Stomach (tissue), 9 donors: ENCODE data around the gene H2AZ1. TPM values are rescaled to one million over a fixed set of nuclear protein-coding genes. Genes with fewer than 3 reads are reported as not detected.

Source experiments
- DNase-seq, 2 donors: peaks; one replicate each; pipeline versions ENCODE4 v3.0.0 to v3.0.0-alpha.2; 2013 to 2019
- H3K27ac ChIP-seq, 5 donors: fragments of 200-600 bp in 4 of 5; sonication (generic) in 4 of 5; one replicate each; pipeline ENCODE4 v1.5.1; 2013 to 2019; ENCODE audit warnings: mild to moderate bottlenecking in 1 of 5, moderate library complexity in 1 of 5
- H3K27me3 ChIP-seq, 3 donors: fragments of 200-600 bp; sonication (generic); one replicate each; pipeline ENCODE4 v1.5.1; 2017 to 2019; ENCODE audit warnings: mixed run types in 1 of 3
- H3K36me3 ChIP-seq, 4 donors: fragments of 200-600 bp; sonication (generic); 1 replicate in 3 of 4; 2 replicates in 1 of 4; pipeline ENCODE4 v1.5.1; 2016 to 2019
- H3K4me1 ChIP-seq, 4 donors: fragments of 200-600 bp; sonication (generic); one replicate each; pipeline ENCODE4 v1.5.1; 2016 to 2019
- H3K4me3 ChIP-seq, 4 donors: fragments of 200-600 bp; sonication (generic) in 3 of 4; one replicate each; pipeline ENCODE4 v1.5.1; 2016 to 2019; ENCODE audit warnings: mild to moderate bottlenecking in 1 of 4
- H3K9me3 ChIP-seq, 4 donors: fragments of 200-600 bp; sonication (generic); one replicate each; pipeline ENCODE4 v1.5.1; 2016 to 2019
- EP300 ChIP-seq: sonication (generic); formaldehyde crosslinking; IDR thresholded peaks from one replicate; pipeline ENCODE4 v1.6.1; 2017; ENCODE audit warnings: antibody characterized with exemption
- POLR2A ChIP-seq, 4 donors: fragments of 450-650 bp; IDR thresholded peaks; one replicate each; pipeline ENCODE4 v1.6.1; 2016; ENCODE audit warnings: antibody characterized with exemption in 4 of 4, control low read depth in 2 of 4, mild to moderate bottlenecking in 1 of 4, moderate library complexity in 1 of 4
- POLR2AphosphoS5 ChIP-seq, 3 donors: sonication (generic); formaldehyde crosslinking; IDR thresholded peaks; one replicate each; pipeline ENCODE4 v1.6.1; 2016; ENCODE audit warnings: antibody characterized with exemption in 3 of 3
- WGBS, 5 donors: extraction: QIAGEN DNeasy Blood & Tissue Kit in 3 of 5; methylation state at CpG; one replicate each; pipeline versions ENCODE4 v1.1.5 to v1.1.7; 2013 to 2018; 5-methylcytosine and 5-hydroxymethylcytosine counted together
- intact Hi-C: fragments of 100-400 bp; cut with DNase I; formaldehyde crosslinking; loops from one replicate; pipeline ENCODE4 v1.15.1; 2023; ENCODE audit warnings: low total_unique reads
- polyA plus RNA-seq, 3 donors: library from polyadenylated mRNA; stranded (reverse); fragments of 200-250 nt; gene quantifications; one replicate each; pipeline ENCODE4 v1.2.3, GENCODE V29; 2013
- total RNA-seq, 5 donors: library from RNA; depleted of rRNA; stranded (reverse); fragments of >200 nt; gene quantifications; one replicate each; pipeline versions ENCODE4 v1.1.0 to v1.2.3, GENCODE V29; 2014 to 2016
- TF ChIP-seq, protein P1 (sequence below), 7 experiments: fragments of 450-650 bp in 4 of 7; fragments of 200-600 bp in 3 of 7; sonication (generic) in 3 of 7; IDR thresholded peaks; one replicate each; pipeline ENCODE4 v1.5.1; 2016 to 2019; ENCODE audit warnings: antibody characterized with exemption in 7 of 7, control low read depth in 2 of 7, mild to moderate bottlenecking in 1 of 7
- donor health status: healthy with polysubstance abuse.
- donor health status: Bipolar disorder and iron deficiency.
- donor health status: healthy.

H2AZ1 gene
- total and polyA plus RNA-seq, 8 donors = 51.6 to 351 (median 175) TPM

DNA sequence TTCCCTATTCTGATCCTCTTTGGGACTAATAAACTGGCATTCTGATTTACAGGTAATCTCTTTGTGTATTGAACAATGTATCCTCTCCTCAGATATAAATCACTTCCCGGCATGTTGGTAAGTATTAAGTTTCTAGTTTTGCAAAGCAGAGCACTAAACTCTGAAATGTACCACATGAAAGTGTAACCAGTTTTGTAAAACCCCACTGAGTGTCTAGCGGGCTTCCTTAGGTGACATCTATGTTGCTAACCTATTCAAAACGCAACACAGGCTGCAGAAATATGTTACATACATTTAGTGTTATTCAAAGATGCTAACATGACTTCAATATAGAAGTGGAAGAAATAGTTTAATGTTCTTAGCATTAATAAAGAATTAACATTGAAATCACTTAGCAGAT lies 28.9 kb downstream of the H2AZ1 start:
- TF ChIP-seq EP300 (no peak), POLR2AphosphoS5 (IDR thresholded peaks at IDR 0.05) (no peak)
- TF ChIP-seq, protein P1, sequence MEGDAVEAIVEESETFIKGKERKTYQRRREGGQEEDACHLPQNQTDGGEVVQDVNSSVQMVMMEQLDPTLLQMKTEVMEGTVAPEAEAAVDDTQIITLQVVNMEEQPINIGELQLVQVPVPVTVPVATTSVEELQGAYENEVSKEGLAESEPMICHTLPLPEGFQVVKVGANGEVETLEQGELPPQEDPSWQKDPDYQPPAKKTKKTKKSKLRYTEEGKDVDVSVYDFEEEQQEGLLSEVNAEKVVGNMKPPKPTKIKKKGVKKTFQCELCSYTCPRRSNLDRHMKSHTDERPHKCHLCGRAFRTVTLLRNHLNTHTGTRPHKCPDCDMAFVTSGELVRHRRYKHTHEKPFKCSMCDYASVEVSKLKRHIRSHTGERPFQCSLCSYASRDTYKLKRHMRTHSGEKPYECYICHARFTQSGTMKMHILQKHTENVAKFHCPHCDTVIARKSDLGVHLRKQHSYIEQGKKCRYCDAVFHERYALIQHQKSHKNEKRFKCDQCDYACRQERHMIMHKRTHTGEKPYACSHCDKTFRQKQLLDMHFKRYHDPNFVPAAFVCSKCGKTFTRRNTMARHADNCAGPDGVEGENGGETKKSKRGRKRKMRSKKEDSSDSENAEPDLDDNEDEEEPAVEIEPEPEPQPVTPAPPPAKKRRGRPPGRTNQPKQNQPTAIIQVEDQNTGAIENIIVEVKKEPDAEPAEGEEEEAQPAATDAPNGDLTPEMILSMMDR (IDR thresholded peaks at IDR 0.05) = no peak
- peaks cover 0 to 59% (median 47%) of the 10 kb centered on the region in 4 donors for H3K36me3 ChIP-seq
- intact Hi-C loops = no loop called here
- H3K27me3 ChIP-seq = no peaks in the 10 kb centered on the region
- 87 to 95% (median 91%) methylated on average over 3 of the region's 3 CpGs for WGBS, 5 donors
- H3K4me1 ChIP-seq = peaks cover 0 to 6% (median 2%) of the 10 kb centered on the region in 4 donors
- H3K27ac ChIP-seq = no peak overlapping the region
- DNase-seq = peak in 1 of 2 donors; percentile 3
- no peak overlapping the region for H3K4me3 ChIP-seq
- peaks cover 0 to 6% (median 0%) of the 10 kb centered on the region in 4 donors for H3K9me3 ChIP-seq

- Histone ChIP-seq H3K4me1 (peaks cover 0 to 6% (median 2%) of the 10 kb centered on the region in 4 donors), H3K27ac (no peak overlapping the region), H3K9me3 (peaks cover 0 to 6% (median 0%) of the 10 kb centered on the region in 4 donors), H3K36me3 (peaks cover 0 to 64% (median 56%) of the 10 kb centered on the region in 4 donors), H3K4me3 (no peak overlapping the region), H3K27me3 (no peaks in the 10 kb centered on the region)
- TF ChIP-seq, protein P1 (IDR thresholded peaks at IDR 0.05) = no peak
- TF ChIP-seq POLR2AphosphoS5 (IDR thresholded peaks at IDR 0.05) = no peak
- no peak for TF ChIP-seq EP300
- no peak for TF ChIP-seq POLR2A (IDR thresholded peaks at IDR 0.05)
- intact Hi-C loops = no loop called here
- peak in 1 of 2 donors; percentile 16 for DNase-seq
- WGBS, 5 donors = 93 to 100% (median 98%) methylated on average over 2 of the region's 2 CpGs
Observed at GRCh38 chr4:99918656-99919055, 31.4 kb downstream of the H2AZ1 start.

GRCh38 chr4:99917575-99917974 lies 32.5 kb downstream of the H2AZ1 start:
- TF ChIP-seq POLR2A (IDR thresholded peaks at IDR 0.05) (no peak), EP300 (no peak), POLR2AphosphoS5 (IDR thresholded peaks at IDR 0.05) (no peak)
- TF ChIP-seq, protein P1 (IDR thresholded peaks at IDR 0.05) = no peak
- no peaks in the 10 kb centered on the region for H3K27me3 ChIP-seq
- H3K27ac ChIP-seq = no peak overlapping the region
- WGBS, 5 donors = 95 to 97% (median 97%) methylated on average over 3 of the region's 3 CpGs
- intact Hi-C loops = no loop called here
- H3K4me3 ChIP-seq = no peak overlapping the region
- peaks cover 0 to 59% (median 54%) of the 10 kb centered on the region in 4 donors for H3K36me3 ChIP-seq
- no peak for DNase-seq
- peaks cover 0 to 6% (median 0%) of the 10 kb centered on the region in 4 donors for H3K9me3 ChIP-seq
- peaks cover 0 to 6% (median under 1%) of the 10 kb centered on the region in 4 donors for H3K4me1 ChIP-seq

GRCh38 chr4:99915449-99915848 lies 34.6 kb downstream of the H2AZ1 start:
- TF ChIP-seq POLR2A (IDR thresholded peaks at IDR 0.05) (no peak), POLR2AphosphoS5 (IDR thresholded peaks at IDR 0.05) (no peak), EP300 (no peak)
- TF ChIP-seq, protein P1 (IDR thresholded peaks at IDR 0.05) = no peak
- H3K27me3 ChIP-seq = no peaks in the 10 kb centered on the region
- no peak overlapping the region for H3K4me3 ChIP-seq
- WGBS, 5 donors = 85 to 97% (median 88%) methylated on average over 2 of the region's 2 CpGs
- no peaks in the 10 kb centered on the region for H3K4me1 ChIP-seq
- DNase-seq = no peak
- peaks cover 0 to 54% (median 51%) of the 10 kb centered on the region in 4 donors for H3K36me3 ChIP-seq
- intact Hi-C loops = no loop called here
- no peak overlapping the region for H3K27ac ChIP-seq
- peaks cover 0 to 6% (median 0%) of the 10 kb centered on the region in 4 donors for H3K9me3 ChIP-seq

Other genes with a start within 250 kb of the H2AZ1 start
- gene DAPP1, start 133.4 kb downstream of the H2AZ1 start, total RNA-seq = 10 to 100 TPM in 3 of 5 donors, 1 to 10 TPM in 1, under 1 TPM in 1; 0.45 to 72.4 (median 13.4) TPM
- 1 to 10 TPM; 1.6 to 8.2 (median 7.2) TPM for gene DAPP1, start 133.4 kb downstream of the H2AZ1 start, polyA plus RNA-seq
- 10 to 100 TPM in 3 of 5 donors, 1 to 10 TPM in 2; 1.7 to 48.7 (median 10.7) TPM for gene LAMTOR3, start 55.8 kb downstream of the H2AZ1 start, total RNA-seq
- gene LAMTOR3, start 55.8 kb downstream of the H2AZ1 start, polyA plus RNA-seq = 10 to 100 TPM; 52.0 to 88.4 (median 60.8) TPM
- gene DNAJB14, start 3.7 kb downstream of the H2AZ1 start, total RNA-seq = 10 to 100 TPM in 4 of 5 donors, 1 to 10 TPM in 1; 5.3 to 78.0 (median 20.3) TPM
- 1 to 10 TPM; 3.4 to 7.0 (median 5.0) TPM for gene DNAJB14, start 3.7 kb downstream of the H2AZ1 start, polyA plus RNA-seq
- gene DDIT4L, start 240.2 kb upstream of the H2AZ1 start, total RNA-seq = under 1 TPM in 2 of 5 donors, not detected in 3; 0.55 to 0.58 TPM
- 1 to 10 TPM in 1 of 3 donors, under 1 TPM in 2; 0.62 to 1.1 (median 0.65) TPM for gene DDIT4L, start 240.2 kb upstream of the H2AZ1 start, polyA plus RNA-seq